AG09319 (cell line): ENCODE data around the gene SSBP4.

ENCODE experiments used
- DNase-seq: peaks from one replicate; pipeline ENCODE4 v3.0.0-alpha.2; 2010; ENCODE audit warnings: low read depth; ENCODE audit errors: extremely low read depth
- TF ChIP-seq, protein P1 (sequence below): IDR thresholded peaks from 2 replicates; pipeline ENCODE4 v1.5.1; 2011; ENCODE audit warnings: low read depth, mild to moderate bottlenecking, inconsistent platforms, low read length, moderate library complexity

Gene SSBP4

DNA sequence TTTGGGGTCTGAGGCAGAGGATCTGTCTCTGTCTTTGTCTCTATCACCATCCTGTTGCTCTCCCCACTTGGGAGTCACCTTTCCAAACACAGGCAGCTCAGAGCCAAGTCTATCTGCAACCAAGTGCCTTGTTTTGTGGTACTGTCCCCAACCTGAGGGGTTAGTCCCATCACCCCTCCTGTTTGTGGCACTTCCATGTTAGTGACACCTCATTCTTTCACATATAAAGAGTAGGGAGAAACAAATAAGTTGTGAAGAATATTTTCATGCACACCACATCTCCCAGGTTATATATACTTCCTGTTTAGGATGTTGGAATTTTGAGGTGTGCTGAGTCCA, 29.5 kb upstream of the SSBP4 start:
- TF ChIP-seq, protein P1, sequence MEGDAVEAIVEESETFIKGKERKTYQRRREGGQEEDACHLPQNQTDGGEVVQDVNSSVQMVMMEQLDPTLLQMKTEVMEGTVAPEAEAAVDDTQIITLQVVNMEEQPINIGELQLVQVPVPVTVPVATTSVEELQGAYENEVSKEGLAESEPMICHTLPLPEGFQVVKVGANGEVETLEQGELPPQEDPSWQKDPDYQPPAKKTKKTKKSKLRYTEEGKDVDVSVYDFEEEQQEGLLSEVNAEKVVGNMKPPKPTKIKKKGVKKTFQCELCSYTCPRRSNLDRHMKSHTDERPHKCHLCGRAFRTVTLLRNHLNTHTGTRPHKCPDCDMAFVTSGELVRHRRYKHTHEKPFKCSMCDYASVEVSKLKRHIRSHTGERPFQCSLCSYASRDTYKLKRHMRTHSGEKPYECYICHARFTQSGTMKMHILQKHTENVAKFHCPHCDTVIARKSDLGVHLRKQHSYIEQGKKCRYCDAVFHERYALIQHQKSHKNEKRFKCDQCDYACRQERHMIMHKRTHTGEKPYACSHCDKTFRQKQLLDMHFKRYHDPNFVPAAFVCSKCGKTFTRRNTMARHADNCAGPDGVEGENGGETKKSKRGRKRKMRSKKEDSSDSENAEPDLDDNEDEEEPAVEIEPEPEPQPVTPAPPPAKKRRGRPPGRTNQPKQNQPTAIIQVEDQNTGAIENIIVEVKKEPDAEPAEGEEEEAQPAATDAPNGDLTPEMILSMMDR = no peak
- no peak for DNase-seq

DNA sequence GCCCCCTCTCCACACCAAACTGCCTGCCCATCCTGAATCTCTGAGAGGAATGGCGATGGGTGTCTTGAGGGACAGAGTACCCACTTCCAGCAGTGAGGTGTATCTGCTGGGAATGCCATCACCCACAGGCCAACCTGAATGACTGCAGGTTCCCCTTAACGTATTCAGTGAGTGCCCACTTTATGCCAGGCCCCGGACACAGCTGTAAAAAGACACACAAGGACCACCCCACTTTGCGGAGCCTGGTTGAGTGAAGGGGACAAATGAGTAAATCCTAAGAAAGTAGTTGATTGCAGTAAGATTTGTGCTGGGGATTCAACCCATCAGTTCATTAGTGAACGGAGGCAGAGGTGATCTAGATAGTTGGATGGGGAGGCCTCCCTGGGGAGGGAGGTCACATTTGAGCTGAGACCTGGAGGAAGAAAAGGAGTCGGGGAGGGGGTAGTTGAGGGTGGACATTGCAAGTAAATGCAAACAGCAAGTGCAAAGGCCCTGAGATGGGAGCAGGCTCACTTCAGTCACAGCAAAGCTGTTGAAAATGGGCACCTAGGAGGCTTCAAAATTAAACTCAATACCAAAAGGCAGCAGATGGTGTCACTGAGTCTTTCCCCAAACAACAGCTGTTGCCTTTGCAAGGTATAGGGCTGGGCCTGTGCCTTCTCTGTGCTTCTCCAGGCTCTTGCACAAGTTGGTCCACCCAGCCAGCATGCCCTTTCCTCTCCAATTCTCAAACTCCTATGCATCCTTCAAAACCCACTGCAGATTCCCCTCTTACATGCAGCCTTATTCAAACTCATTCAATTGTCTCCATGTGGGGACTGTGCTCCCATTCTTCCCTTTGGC, 28.9 kb upstream of the SSBP4 start:
- TF ChIP-seq, protein P1 = no peak
- DNase-seq = no peak

DNA sequence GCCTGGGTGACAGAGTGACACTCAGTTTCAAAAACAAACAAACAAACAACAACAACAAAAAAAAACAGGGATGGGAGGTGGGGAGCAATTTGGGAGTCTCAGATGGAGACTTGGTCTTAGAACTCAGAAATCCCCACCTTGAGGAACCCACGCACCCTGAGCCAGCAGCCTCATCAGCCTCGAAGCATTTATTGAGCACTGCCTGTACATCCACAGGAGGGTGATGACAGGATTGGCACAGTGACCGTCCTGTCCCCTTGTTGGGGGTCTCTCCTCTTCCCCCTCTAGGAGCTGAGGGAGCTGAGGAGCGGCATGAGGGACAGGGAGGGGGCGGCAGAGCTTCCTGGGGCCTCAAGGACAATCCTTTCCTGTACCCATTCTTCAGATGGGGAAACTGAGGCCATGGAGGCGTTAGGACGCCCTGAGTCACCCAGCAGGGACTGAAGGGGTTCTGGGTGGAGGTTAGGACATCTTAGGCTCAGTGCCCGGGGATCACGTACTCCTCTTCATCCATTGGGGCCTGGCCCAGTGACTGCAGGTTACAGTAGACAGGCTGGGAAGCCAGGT, 27.6 kb upstream of the SSBP4 start:
- TF ChIP-seq, protein P1 = no peak
- no peak for DNase-seq

DNA sequence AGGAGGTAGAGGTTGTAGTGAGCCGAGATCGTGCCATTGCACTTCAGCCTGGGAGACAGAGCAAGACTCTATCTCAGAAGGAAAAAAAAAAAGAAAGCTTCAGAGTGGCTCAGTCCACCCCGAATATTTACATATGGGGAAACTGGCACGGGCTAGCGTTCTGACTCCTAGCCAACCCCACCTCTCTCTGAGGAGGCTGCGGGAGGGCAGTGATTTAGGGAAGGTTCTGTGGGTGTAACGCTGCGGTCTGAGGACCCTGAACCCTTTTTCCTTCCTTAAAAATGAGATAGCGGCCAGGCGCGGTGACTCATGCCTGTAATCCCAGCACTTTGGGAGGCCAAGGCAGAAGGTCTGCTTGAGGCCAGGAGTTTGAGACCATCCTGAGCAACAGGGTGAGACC, 26.8 kb upstream of the SSBP4 start:
- TF ChIP-seq, protein P1 = no peak
- DNase-seq = no peak

DNA sequence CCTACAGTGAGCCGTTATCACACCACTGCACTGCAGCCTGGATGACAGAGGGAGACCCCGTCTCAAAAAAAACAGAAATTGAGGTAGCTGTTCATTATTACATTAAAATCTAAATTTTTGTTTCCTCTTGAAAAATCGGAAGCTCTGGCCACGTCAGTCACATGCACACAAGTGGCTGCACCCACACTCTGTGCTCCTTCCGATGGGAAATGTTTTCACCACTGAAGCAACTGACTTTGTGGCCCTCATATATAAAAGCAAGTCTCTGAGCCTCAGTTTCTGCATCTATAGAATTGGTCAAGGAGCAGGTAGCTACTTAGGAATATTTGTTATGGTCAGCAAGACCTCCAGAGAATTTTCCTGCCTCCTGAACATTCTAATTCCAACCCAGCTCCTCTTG, 26.3 kb upstream of the SSBP4 start:
- DNase-seq = no peak
- TF ChIP-seq, protein P1 = no peak

DNA sequence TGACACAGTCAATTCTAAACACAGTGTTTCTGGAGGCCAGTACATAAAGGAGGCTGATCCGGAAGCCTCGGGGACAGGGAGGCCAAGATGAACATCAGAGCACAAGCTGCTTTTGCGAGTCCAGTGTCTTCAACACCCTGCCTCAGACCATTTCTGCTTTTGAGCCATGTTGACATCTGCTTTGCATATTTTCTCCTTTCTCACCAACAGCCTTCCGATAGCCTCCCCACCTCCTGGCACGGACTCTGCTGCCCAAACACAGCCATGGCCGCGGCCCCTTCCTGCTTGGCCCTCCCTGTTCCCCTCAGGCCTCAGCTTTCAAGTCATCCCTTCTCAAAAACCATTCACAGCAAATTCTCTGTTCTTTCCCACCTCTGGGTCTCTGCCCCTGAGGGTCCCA, 25.4 kb upstream of the SSBP4 start:
- no peak for DNase-seq

More for the DNA sequence above, 25.4 kb upstream of the SSBP4 start:
- TF ChIP-seq, protein P1 = no peak
